GM12878 (cell line): ENCODE results near the gene ZC3H10. TPM values are rescaled to one million over a fixed set of nuclear protein-coding genes. Genes with fewer than 3 reads are reported as not detected.

Source experiments
- ATAC-seq: fragments of 200-7000 bp; cut with Tn5 transposase; 3 replicates; pipeline ENCODE4 v1.9.1; 2020; ENCODE audit warnings: mild to moderate bottlenecking, moderate library complexity
- BruUV-seq: library from RNA; stranded (reverse); fragments of 400-500 nt; replicated peaks from 2 replicates; lab custom pipeline; 2021; lab: Mats Ljungman, UMichigan
- CTCF ChIA-PET: fragments of 300-600 bp; sonication (Branson Sonifier 250); formaldehyde crosslinking; extraction: SDS; loops from one replicate; lab custom pipeline; 2021; ENCODE audit warnings: inconsistent platforms; lab: Yijun Ruan, JAX
- POLR2A ChIA-PET: fragments of 350-600 bp; formaldehyde crosslinking; extraction: SDS; loops from one replicate; lab custom pipeline; 2021; ENCODE audit warnings: inconsistent platforms; lab: Charles Lee
- RAD21 ChIA-PET: fragments of 300-600 bp; sonication (Branson Sonifier 250); formaldehyde crosslinking; loops from one replicate; lab custom pipeline; 2023; ENCODE audit warnings: antibody characterized with exemption; ENCODE audit not compliant: unreplicated experiment; lab: Charles Lee
- SMC1A ChIA-PET: fragments of 300-600 bp; sonication (Branson Sonifier 250); formaldehyde crosslinking; loops from one replicate; lab custom pipeline; 2023; ENCODE audit not compliant: unreplicated experiment, uncharacterized antibody; lab: Charles Lee
- DNase-seq: peaks from one replicate; pipeline ENCODE4 v3.0.0-alpha.2; 2011; ENCODE audit warnings: low read depth, low spot score
- FAIRE-seq: peaks from 3 replicates; lab custom pipeline; 2011; peaks lifted over from hg19 to GRCh38; lab: Jason Lieb, UNC
- H2AFZ ChIP-seq: 2 replicates; pipeline ENCODE4 v1.6.0; 2011; ENCODE audit warnings: low read depth, low read length, control low read depth; ENCODE audit not compliant: control insufficient read depth
- H3K27ac ChIP-seq: 2 replicates; pipeline ENCODE4 v1.5.1; 2011; ENCODE audit warnings: control low read depth; ENCODE audit not compliant: control insufficient read depth, insufficient read depth
- H3K27me3 ChIP-seq, 2 experiments: replicated peaks in 1 of 2; 2 replicates each; pipeline versions ENCODE4 v1.6.0 to v1.6.1; 2011; ENCODE audit warnings: low read length in 1 of 2; ENCODE audit not compliant: control insufficient read depth in 2 of 2, insufficient read depth in 2 of 2
- H3K36me3 ChIP-seq, 2 experiments: 2 replicates each; pipeline ENCODE4 v1.5.1; 2011; ENCODE audit warnings: low read length in 1 of 2; ENCODE audit not compliant: control insufficient read depth in 2 of 2, insufficient read depth in 2 of 2
- H3K4me1 ChIP-seq: 2 replicates; pipeline ENCODE4 v1.6.1; 2011; ENCODE audit warnings: mild to moderate bottlenecking, low read length, moderate library complexity, mixed read lengths; ENCODE audit not compliant: control insufficient read depth, insufficient read depth
- H3K4me2 ChIP-seq: 2 replicates; pipeline ENCODE4 v1.6.0; 2011; ENCODE audit warnings: control low read depth; ENCODE audit not compliant: control insufficient read depth, insufficient read depth
- H3K4me3 ChIP-seq: fragments of 200-600 bp; sonication (generic); 2 replicates; pipeline ENCODE4 v1.5.1; 2016
- H3K79me2 ChIP-seq: 2 replicates; pipeline ENCODE4 v1.6.0; 2011; ENCODE audit warnings: low read length; ENCODE audit not compliant: control insufficient read depth, insufficient read depth
- H3K9ac ChIP-seq: 2 replicates; pipeline ENCODE4 v1.8.0; 2011; ENCODE audit warnings: low read length, control low read depth, mixed read lengths; ENCODE audit not compliant: control insufficient read depth, insufficient read depth
- H3K9me3 ChIP-seq: replicated peaks from 3 replicates; pipeline ENCODE4 v1.5.1; 2011; ENCODE audit warnings: mild to moderate bottlenecking, low read length; ENCODE audit not compliant: control insufficient read depth, insufficient read depth
- H4K20me1 ChIP-seq: 2 replicates; pipeline ENCODE4 v1.6.0; 2011; ENCODE audit not compliant: control insufficient read depth, insufficient read depth
- CEBPZ ChIP-seq: fragments of 150-350 bp; IDR thresholded peaks from 2 replicates; pipeline ENCODE4 v1.6.1; 2016; ENCODE audit warnings: low read depth, low read length
- CTCF ChIP-seq, 3 experiments: IDR thresholded peaks in 2 of 3; conservative IDR thresholded peaks in 1 of 3; 2 replicates each; pipeline ENCODE4 v1.5.1; 2011; ENCODE audit warnings: low read depth in 3 of 3, low read length in 3 of 3, mild to moderate bottlenecking in 3 of 3, control low read depth in 2 of 3, moderate library complexity in 2 of 3, inconsistent platforms in 1 of 3, mixed read lengths in 1 of 3; ENCODE audit not compliant: control insufficient read depth in 2 of 3, insufficient read depth in 1 of 3; ENCODE audit errors: extremely low read depth in 1 of 3
- DPF2 ChIP-seq: fragments of 450-650 bp; IDR thresholded peaks from 2 replicates; pipeline ENCODE4 v1.6.1; 2017; ENCODE audit warnings: mild to moderate bottlenecking
- E4F1 ChIP-seq: fragments of 450-650 bp; IDR thresholded peaks from 2 replicates; pipeline ENCODE4 v1.6.1; 2018; ENCODE audit warnings: borderline replicate concordance, mild to moderate bottlenecking; ENCODE audit not compliant: partially characterized antibody
- ETV6 ChIP-seq, 2 experiments: fragments of 450-650 bp in 1 of 2; IDR thresholded peaks in 1 of 2; conservative IDR thresholded peaks in 1 of 2; 2 replicates each; pipeline ENCODE4 v1.6.1; 2014; ENCODE audit warnings: antibody characterized with exemption in 1 of 2, borderline replicate concordance in 1 of 2, low read depth in 1 of 2, mild to moderate bottlenecking in 1 of 2, moderate library complexity in 1 of 2
- GATAD2B ChIP-seq: fragments of 450-650 bp; conservative IDR thresholded peaks from 2 replicates; pipeline ENCODE4 v1.6.1; 2017; ENCODE audit warnings: low read depth, mild to moderate bottlenecking, moderate library complexity
- MYB ChIP-seq: fragments of 150-350 bp; IDR thresholded peaks from 2 replicates; pipeline ENCODE4 v1.6.1; 2014; ENCODE audit warnings: mild to moderate bottlenecking, low read depth, low read length, borderline replicate concordance
- NFIC ChIP-seq: IDR thresholded peaks from 2 replicates; pipeline ENCODE4 v1.6.1; 2012; ENCODE audit warnings: low read depth, mild to moderate bottlenecking, inconsistent platforms, low read length, moderate library complexity
- ZBED1 ChIP-seq: IDR thresholded peaks from 2 replicates; pipeline ENCODE4 v1.6.1; 2016; ENCODE audit warnings: borderline replicate concordance
- WGBS: methylation state at CpG from one replicate; pipeline ENCODE4 v1.1.6; 2016; ENCODE audit warnings: low lambda C conversion rate; ENCODE audit not compliant: insufficient replicate concordance, insufficient coverage; ENCODE audit errors: missing lambda C conversion rate; 5-methylcytosine and 5-hydroxymethylcytosine counted together
- in situ Hi-C: fragments of 300-500 bp; cut with MboI; formaldehyde crosslinking; loops from 9 replicates; pipeline ENCODE4 v1.14.3; 2018; ENCODE audit warnings: mixed read lengths
- intact Hi-C: fragments of 100-400 bp; cut with micrococcal nuclease; formaldehyde crosslinking; loops from one replicate; pipeline ENCODE4 v1.14.2; 2022; ENCODE audit not compliant: unreplicated experiment
- polyA plus RNA-seq, 11 experiments: library from polyadenylated mRNA; depleted of rRNA in 4 of 11; unstranded in 6 of 11; stranded (reverse) in 5 of 11; fragments of >200 nt; fragmentation: Nextera tagmentation in 4 of 11; fragmentation: Illumina TruSeq in 1 of 11; extraction: Ambion mirVana in 4 of 11; extraction: Trizol in 1 of 11; gene quantifications; 1 replicate in 1 of 11; 2 replicates in 10 of 11; pipeline versions ENCODE4 v1.2.1 to v1.2.3, GENCODE V29; 2011 to 2016; ENCODE audit warnings: inconsistent platforms in 2 of 11, missing spikeins in 2 of 11, low read depth in 1 of 11
- total RNA-seq, 4 experiments: library from RNA; depleted of rRNA in 3 of 4; stranded (reverse); fragments of >200 nt in 3 of 4; fragmentation: Illumina TruSeq in 1 of 4; extraction: Trizol in 1 of 4; gene quantifications; 2 replicates each; pipeline versions ENCODE4 v1.2.1 to v1.2.3, GENCODE V29; 2013 to 2021
- TF ChIP-seq, protein P1 (sequence below): fragments of 450-650 bp; IDR thresholded peaks from 2 replicates; pipeline ENCODE4 v1.6.1; 2016; ENCODE audit warnings: mild to moderate bottlenecking, moderate library complexity, borderline replicate concordance

ZC3H10 gene
- total and polyA plus RNA-seq, 10 of the 15 experiments (the other 5 are each of a cell fraction or from before 2014, with no cell fraction given): 0.56 to 6.4 (median 3.7) TPM

- Histone ChIP-seq H3K36me3 (no peaks in the 10 kb centered on the region), H3K4me1 (peaks cover 29% of the 10 kb centered on the region), H4K20me1 (no peaks in the 10 kb centered on the region), H2AFZ (no peak overlapping the region), H3K4me2 (no peak overlapping the region), H3K79me2 (peaks cover 16% of the 10 kb centered on the region), H3K9me3 (no peaks in the 10 kb centered on the region), H3K4me3 (no peak overlapping the region), H3K9ac (no peak overlapping the region), H3K27ac (no peak overlapping the region), H3K27me3 (no peaks in the 10 kb centered on the region)
- 84% methylated on average over 4 of the region's 4 CpGs for WGBS
- intact Hi-C loops: loop anchor here (10.0 kb wide), 1 partner anchor 521 kb away; the partner anchor contains the start of gene ATP5F1B
- ChIA-PET RAD21 (interaction anchor here (6.8 kb wide), 1 partner anchor 65 kb away, joined by 98 read pairs; the partner anchor contains the start of gene SMARCC2), POLR2A (interaction anchor here (0.7 to 2.6 kb wide), 7 partner anchors 8 to 122 kb away, joined by 3 to 13 read pairs (median 4); partner anchors contain the start of genes RNF41, RPL41 and SMARCC2), CTCF (interaction anchor here (0.8 to 10.3 kb wide), 7 partner anchors 19 to 386 kb away, joined by 3 to 129 read pairs (median 3); partner anchors contain the start of genes PA2G4 and SMARCC2), SMC1A (interaction anchor here (0.7 to 2.4 kb wide), 7 partner anchors 12 to 337 kb away, joined by 3 to 8 read pairs (median 4); partner anchors contain the start of genes MYL6 and SMARCC2)
- in situ Hi-C loops: loop anchor here (5.0 kb wide), 1 partner anchor 338 kb away; no protein-coding TSS in a partner anchor
- no peak for DNase-seq
- BruUV-seq: no TSS peak
- FAIRE-seq: no peak
- ATAC-seq: no peak
- no peak for TF ChIP-seq DPF2
- no peak for TF ChIP-seq E4F1
- TF ChIP-seq NFIC: no peak
- no peak for TF ChIP-seq CTCF (IDR thresholded peaks at IDR 0.05 in 2 of 3, conservative IDR thresholded peaks at IDR 0.05 in 1 of 3; ENCODE audit: control insufficient read depth in 2 of 3, extremely low read depth in 1 of 3, insufficient read depth in 1 of 3, low read depth in 3 of 3, low read length in 3 of 3)
- TF ChIP-seq CEBPZ: no peak
- TF ChIP-seq, protein P1, sequence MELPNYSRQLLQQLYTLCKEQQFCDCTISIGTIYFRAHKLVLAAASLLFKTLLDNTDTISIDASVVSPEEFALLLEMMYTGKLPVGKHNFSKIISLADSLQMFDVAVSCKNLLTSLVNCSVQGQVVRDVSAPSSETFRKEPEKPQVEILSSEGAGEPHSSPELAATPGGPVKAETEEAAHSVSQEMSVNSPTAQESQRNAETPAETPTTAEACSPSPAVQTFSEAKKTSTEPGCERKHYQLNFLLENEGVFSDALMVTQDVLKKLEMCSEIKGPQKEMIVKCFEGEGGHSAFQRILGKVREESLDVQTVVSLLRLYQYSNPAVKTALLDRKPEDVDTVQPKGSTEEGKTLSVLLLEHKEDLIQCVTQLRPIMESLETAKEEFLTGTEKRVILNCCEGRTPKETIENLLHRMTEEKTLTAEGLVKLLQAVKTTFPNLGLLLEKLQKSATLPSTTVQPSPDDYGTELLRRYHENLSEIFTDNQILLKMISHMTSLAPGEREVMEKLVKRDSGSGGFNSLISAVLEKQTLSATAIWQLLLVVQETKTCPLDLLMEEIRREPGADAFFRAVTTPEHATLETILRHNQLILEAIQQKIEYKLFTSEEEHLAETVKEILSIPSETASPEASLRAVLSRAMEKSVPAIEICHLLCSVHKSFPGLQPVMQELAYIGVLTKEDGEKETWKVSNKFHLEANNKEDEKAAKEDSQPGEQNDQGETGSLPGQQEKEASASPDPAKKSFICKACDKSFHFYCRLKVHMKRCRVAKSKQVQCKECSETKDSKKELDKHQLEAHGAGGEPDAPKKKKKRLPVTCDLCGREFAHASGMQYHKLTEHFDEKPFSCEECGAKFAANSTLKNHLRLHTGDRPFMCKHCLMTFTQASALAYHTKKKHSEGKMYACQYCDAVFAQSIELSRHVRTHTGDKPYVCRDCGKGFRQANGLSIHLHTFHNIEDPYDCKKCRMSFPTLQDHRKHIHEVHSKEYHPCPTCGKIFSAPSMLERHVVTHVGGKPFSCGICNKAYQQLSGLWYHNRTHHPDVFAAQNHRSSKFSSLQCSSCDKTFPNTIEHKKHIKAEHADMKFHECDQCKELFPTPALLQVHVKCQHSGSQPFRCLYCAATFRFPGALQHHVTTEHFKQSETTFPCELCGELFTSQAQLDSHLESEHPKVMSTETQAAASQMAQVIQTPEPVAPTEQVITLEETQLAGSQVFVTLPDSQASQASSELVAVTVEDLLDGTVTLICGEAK: no peak
- no peak for TF ChIP-seq GATAD2B
- TF ChIP-seq MYB: no peak
- TF ChIP-seq ETV6 (conservative IDR thresholded peaks at IDR 0.05 in 1 of 2, IDR thresholded peaks at IDR 0.05 in 1 of 2; ENCODE audit: borderline replicate concordance in 1 of 2, low read depth in 1 of 2): no peak
- no peak for TF ChIP-seq ZBED1
These were observed 6.1 kb downstream of the ZC3H10 start for GRCh38 chr12:56124133-56124532.
